GM21717 (cell line): ENCODE data around the gene QPCT.
"Not testable (repeated sequence)": the region's sequence is repeated elsewhere in the genome, so short reads cannot be mapped to it uniquely, and the experiment has no call there.

Experiments
- ATAC-seq: cut with Tn5 transposase; IDR thresholded peaks from one replicate; pipeline ENCODE4 v1.9.1; 2021; ENCODE audit warnings: mild to moderate bottlenecking, moderate library complexity; ENCODE audit not compliant: unreplicated experiment

QPCT gene

GRCh38 chr2:37389989-37390765 is 45.7 kb downstream of the QPCT start:
- ATAC-seq, result peak; percentile 92

GRCh38 chr2:37390777-37391176 is 46.3 kb downstream of the QPCT start:
- ATAC-seq, result no peak

DNA sequence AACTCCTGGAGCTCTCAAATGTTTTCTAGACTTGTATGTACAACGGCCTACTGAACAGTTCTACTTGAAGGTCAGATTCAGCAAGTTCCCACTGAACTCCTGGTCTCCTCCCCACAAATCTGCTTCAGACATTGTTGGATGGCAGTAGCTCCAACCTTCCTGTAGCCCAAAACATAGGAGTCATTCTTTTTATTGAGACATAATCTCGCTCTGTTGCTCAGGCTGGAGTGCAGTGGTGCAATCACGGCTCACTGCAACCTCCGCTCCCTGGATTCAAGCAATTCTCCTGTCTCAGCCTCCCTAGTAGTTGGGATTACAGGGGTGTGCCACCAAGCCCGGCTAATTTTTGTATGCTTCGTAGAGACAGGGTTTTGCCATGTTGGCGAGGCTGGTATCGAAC is 47.3 kb downstream of the QPCT start:
- no peak for ATAC-seq

DNA sequence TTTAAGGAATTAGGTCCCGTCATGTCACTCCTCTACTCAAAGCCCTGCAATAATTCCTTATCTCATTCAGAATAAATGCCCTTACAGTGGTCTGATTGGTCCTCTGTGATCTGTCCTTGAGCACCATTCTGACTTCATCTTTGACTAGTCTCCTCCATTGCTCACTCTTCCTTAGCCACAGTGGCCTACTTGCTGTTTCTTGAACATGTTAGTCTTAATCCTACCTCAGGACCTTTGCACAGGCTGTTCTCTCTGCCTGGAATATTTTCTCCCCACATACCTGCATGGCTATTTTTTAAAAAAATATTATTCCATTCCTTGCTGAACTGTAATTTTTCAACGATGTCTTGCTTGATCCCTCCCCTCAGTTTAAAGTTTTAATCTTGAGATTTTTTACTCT is 48.0 kb downstream of the QPCT start:
- ATAC-seq, result no peak

GRCh38 chr2:37394263-37394662 is 49.8 kb downstream of the QPCT start:
- ATAC-seq, result no peak

GRCh38 chr2:37394796-37395555 is 50.5 kb downstream of the QPCT start:
- no peak for ATAC-seq

DNA sequence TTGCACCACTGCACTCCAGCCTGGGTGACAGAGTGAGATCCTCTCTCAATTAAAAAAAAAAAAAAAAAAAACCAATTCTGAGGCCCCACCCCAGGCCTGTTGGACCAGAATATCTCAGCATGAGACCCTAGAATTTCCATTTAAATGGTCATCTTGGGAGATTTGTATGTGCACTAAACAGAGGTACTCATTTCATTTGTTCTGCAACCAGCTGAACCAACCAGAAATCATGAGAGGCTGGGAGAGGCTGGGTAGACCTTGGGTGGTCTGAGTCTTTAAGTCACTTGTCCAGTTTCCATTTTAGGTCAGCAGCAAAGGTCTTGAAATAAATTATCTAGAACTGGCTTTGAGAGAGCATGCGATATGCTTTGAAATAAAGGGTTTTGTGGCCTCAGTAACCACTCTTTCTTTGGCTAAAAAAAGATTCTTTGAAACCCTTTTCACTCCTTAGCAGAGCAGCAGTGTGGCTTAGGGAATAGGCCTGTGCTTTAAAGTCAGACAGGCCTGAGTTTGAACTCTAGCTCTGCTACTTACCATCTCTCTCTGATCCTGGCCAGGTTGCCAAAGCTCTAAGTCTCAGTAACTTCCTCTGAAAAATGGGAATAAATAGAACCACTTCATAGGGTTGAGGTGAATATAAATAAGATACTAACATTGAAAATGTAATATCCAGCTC is 52.6 kb downstream of the QPCT start:
- ATAC-seq, result no peak

GRCh38 chr2:37398990-37399389 is 54.6 kb downstream of the QPCT start:
- ATAC-seq, result no peak

DNA sequence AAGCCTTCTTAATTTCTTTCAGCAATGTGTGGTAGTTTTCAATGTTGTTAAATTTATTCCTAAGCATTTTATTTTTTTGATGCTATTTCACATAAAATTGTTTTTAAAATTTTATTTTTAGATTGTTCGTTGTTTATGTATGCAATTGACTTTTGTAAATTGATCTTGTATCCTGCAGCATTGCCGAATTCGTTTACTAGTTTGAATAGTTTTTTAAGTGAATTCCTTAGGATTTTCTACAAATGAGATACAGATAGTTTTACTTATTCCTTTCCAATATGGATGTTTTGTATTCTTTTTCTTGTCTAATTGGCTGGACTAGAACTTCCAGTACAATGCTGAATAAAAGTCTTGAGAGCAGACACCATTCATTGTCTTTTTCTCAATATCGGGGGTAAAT is 55.6 kb downstream of the QPCT start:
- no peak for ATAC-seq

DNA sequence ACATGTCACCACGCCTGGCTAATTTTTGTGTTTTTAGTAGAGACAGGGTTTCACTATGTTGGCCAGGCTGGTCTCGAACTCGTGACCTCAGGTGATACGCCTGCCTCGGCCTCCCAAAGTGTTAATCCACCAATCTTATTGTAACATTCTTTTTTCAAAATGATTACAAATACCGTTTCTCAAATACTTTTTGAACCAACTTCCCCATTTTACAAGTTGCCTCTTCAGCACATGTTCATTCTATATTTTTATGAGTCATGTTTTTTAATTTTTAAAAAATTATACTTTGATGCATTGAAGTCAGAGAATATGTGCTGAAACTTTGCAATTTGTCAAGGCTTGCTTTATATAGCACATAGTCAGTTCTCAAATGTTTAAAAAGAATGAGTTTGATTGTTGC is 58.2 kb downstream of the QPCT start:
- no peak for ATAC-seq

- no peak for ATAC-seq
These were observed 61.4 kb downstream of the QPCT start for GRCh38 chr2:37405781-37406180.

DNA sequence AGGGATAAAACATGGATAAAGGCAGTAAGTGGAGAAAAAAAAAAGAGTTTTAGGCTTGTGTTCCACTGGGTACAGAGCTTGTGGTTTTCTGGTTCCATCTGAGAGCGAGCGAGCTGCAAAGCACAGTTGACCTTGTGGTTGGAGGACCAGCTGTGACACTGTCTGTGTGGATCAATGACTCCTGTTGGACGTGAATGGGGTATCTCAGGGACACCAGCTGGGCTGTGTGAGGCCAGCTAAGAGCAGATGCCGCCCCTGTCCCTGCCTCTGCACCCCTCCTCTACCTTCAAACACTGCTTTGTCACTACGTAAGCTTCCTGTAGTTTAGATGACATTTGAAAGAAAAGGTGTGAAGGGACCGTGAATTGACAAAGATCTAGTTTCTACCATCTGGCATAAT is 67.8 kb downstream of the QPCT start:
- ATAC-seq, result no peak

DNA sequence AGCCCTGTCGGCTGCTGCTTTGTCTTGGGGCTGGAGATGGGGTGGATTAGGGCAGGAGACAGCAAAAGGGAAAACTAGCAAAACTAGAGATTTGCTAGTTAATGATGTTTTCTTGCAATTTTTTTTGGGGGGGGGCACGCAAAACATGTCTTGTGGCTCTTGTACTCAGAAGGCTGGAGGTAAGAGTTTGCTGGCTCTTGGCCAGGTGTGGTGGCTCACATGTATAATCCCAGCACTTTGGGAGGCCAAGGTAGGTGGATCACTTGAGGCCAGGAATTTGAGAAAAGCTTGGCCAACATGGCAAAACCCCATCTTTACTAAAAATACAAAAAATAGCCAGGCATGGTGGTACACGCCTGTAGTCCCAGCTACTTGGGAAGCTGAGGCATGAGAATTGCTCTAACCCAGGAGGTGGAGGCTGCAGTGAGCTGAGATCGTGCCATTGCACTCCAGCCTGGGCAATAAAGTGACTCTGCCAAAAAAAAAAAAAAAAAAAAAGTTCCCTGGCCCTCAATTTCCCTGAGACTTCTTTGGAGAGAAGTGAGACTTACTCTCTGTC is 69.6 kb downstream of the QPCT start:
- not testable (repeated sequence) for ATAC-seq

DNA sequence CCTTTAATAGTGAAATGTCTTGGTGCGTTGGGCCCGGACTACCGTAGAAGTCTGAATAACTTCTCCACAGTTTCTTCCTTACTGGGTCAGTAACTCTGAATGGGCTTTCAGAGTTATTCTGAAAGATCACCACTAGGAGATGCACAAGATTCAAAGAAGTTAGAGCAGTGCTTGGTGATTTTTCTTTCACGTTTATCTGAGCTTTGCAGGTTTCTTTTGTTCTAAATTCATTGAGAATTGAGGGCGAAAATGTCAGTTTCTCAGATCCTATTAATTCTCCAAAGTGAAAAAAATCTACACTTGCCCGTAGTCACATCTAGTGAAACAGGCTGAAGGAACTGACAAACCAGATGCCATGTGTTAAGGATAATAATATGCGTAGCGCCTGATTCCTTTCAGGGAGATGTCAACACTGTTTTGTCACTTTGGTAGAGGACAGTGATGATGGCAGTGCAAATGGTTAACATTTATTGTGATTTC is 70.1 kb downstream of the QPCT start:
- peak; percentile 52 for ATAC-seq

GRCh38 chr2:37415128-37415820 is 70.8 kb downstream of the QPCT start:
- no peak for ATAC-seq

- no peak for ATAC-seq
These were observed 72.9 kb downstream of the QPCT start for GRCh38 chr2:37417321-37417720.

- ATAC-seq, result no peak
These were observed 74.5 kb downstream of the QPCT start for GRCh38 chr2:37418956-37419355.

GRCh38 chr2:37421686-37422085 is 77.3 kb downstream of the QPCT start:
- no peak for ATAC-seq

GRCh38 chr2:37422816-37423215 is 78.4 kb downstream of the QPCT start:
- no peak for ATAC-seq
